Stromal cell of bone marrow (primary cell): ENCODE data around the gene STPG2.

Experiments used
- DNase-seq: peaks from one replicate; pipeline ENCODE4 v3.0.0-alpha.2; 2012; ENCODE audit warnings: low read depth

Gene STPG2

DNA sequence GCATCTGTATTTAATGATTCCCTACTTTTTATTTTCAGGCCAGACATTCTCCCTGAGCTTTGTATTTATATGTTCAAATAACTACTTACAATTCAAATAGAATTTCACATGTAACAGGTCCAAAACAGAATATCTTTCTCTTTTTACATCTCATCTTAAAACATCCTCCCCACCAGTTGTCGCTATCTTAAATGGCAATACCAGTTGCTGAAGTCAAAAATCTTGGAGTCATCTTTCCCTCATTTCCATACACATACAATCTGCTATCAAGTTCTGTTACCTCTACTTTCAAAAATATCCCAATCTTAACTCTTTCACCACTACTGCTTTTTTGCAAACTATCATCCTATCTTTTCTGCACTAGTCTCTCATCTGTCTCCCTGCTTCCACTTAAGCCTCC, 330.5 kb downstream of the STPG2 start:
- DNase-seq, result no peak

DNA sequence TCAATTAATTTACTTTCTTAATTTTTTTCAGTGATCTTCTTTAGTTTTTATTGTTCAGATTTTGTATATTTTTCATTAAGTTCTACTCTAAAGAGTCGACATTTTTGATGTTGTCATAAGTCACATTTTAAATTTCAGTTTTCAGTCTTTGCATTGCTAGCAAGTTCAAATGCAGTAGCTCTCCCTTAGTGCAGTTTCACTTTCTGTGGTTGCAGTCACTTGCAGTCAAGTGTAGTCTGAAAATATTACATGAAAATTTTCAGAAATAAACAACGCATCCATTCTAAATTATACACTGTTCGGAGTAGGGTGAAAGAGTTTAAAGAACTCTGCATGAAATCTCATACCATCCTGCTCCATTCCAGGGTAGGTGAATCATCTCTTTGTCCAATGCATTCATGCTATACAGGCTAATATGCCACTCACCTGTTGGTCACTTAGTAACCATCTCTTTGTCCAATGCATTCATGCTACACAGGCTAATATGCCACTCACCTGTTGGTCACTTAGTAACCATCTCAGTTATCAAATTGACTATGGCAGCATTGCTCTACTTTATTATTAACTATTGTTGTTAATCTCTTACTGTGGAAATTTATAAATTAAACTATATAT, 356.9 kb downstream of the STPG2 start:
- no peak for DNase-seq

DNA sequence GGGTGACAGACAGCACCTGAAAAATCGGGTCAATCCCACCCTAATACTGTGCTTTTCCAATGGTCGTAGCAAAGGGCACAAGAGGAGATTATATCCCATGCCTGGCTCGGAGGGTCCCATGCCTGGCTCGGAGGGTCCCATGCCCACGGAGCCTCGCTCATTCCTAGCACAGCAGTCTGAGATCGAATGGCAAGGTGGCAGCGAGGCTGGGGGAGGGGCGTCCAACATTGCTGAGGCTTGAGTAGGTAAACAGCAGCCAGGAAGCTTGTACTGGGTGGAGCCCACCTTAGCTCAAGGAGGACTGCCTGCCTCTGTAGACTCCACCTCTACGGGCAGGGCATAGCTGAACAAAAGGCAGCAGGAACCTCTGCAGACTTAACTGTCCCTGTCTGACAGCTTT, 365.1 kb downstream of the STPG2 start:
- no peak for DNase-seq

DNA sequence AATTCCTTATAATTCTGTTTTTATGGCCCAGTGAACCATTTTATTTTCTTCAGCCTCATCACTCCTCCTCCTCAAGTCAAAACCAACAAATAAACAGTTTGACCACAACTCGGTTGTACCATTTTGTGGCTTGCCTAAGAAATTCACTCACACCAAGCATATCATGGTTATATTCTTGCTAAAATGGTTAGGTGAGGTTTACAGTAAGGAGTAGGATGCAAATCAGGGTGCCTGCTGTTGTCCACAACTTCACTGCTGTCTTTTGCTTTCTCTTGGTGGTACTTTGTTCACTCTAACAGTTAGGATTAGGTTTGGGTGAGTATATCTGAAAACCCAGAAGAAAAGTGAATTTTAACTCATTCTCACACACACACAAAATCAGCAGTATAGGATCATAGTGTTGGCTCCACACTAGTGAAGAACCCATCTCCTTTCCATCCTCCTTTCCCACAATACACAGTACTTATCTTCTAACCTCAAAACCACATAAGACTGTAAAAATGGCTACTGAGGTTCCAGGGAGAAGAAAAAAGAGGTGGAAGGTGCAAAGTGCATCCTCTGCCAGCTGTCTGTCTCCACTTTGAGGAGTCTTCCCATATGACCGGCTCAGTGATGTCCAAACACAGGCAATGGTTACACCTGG, 368.8 kb downstream of the STPG2 start:
- no peak for DNase-seq

DNA sequence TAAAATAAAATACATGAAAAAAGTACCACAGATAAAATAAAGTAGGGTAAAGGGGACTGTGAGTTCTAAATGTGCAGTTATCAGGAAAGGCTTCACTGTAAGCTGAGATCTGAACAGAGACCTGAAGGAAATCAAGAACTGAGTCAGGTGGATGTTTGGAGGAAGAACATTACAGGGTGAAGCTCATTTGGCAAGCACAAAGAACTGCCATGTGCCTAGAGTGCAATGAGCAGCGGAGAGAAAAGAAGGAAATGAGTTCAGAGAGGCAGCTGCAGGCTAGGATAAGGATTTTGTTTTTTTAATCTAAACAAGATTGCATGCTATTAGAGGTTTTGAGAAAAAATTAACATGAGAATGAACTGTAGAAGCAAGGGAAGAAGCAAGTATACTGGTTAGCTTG, 373.1 kb downstream of the STPG2 start:
- DNase-seq, result no peak

DNA sequence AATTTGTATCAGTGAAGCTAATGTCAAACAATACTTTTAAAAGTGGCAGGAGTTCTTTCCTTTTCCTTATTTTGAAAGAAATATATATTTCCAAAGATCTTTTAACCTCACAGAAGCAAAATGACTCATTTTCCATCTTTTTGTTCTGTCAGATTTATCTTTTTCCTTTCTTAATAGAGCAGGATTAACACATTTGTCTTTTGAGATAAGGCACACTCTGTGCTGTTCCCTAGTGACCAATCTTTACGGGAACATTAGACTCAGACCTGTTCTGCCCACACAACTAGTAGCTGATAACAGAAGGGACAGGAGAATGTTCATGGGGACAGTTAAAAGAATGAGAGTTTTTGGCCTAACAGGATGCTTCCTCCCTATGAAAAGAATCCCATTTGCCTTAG, 381.2 kb downstream of the STPG2 start:
- DNase-seq, result no peak

DNA sequence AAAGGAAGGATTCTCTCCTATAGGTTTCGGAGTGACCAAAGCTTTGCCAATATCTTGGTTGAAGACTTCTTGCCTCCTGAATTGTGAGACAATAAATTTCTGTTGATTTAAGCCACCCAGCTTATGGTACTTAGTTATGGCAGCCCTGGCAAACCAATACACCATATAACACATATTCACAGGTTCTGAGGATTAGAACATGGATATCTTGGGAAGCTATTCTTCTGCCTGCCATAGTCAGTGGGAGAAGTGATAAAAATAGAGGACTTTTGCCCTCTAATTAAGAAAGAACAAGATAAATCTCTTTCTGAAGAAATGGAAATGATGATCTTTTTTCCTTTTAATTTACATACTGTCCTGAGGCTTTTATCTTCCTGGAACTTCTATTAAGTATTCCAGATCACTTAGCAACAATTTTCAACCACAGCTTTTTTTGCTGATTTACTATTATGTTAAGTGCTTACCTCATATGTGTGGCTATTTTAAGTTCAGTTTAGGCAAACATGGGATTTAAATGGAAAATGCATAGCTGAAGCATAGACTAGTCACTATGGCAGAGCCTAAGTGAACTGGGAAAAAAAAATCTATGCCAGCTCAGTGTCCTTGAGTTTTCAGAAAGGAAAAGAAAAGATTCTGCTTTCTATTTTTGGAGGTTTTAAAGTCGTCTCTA, 381.7 kb downstream of the STPG2 start:
- no peak for DNase-seq

DNA sequence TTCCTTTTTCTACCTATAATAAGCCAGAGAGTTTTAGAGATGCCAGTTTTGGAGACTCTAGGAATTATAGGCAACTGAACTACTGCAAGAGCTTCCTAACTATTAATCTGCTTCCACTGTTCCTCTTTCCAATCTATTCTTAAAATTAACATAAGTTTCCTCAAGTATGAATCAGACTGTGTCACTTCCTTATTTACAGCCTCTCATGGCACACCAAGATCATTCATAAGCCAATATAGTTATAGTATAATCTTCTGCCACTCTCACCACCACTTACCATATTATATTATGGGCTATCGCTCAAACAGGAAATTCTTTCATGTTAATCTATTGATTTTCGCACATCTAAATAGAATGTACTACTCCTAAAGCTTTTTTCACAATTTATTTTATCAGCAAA, 383.5 kb downstream of the STPG2 start:
- DNase-seq, result no peak

DNA sequence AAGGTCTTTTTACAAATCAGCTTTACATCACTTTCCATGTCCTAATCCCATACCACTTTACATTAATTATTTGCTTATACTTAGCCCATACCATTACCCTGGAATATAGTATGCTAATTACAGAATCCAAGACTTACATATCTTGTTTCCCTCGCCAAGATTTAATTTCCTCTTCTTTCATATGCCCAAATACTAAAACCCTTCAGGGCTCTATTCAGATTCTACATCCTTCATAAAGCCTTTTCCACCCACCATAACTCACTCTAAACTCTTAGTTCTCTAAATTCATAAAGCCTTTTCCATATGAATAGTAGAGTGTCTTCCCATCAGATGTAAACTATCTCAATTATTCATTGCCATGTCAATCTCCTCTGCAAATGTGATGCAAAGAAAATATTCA, 390.7 kb downstream of the STPG2 start:
- no peak for DNase-seq

DNA sequence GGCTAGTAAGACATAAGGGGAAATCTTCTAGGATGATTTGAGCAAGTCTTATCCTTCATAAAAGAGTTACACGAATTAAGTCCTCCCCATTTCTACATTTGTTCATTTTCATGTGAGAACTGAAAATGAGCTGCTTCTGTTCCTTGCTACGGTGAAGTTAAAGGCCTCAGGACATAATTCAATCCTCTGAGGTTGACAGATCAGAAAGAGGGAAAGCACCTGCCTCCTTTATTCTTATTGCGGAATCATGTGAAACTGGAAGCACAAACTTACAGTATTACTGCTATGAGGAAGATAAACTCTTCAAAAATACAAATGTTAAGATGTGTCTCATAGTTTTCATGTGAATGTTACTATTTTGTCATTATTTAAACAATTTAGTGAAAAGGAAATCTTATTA, 395.3 kb downstream of the STPG2 start:
- no peak for DNase-seq

DNA sequence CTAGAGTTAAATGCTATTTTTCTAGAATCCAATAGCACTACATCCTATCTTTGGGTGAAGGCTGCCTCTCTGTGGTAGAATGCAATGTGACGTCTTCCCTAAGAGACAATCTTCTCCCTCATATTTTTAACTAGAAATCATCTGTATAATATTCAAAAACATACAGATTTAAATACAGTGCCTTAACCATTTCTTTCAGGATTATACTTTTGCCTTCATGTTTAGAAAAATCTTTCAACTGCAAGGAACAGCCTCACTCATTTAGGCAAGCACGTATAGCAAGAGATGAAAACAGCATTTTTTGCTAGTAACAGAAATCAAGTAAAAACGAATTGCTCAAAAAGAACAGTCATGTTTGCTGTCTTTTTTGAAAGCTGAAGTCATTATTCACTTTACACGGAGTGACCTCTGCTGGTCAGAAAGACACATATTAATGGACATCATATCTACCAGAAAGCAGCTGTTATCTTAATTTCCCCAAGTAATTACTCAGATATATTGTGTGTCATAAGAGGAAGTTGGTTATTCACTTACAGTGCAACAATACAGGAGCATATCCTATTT, 422.3 kb downstream of the STPG2 start:
- peak; percentile 1 for DNase-seq

DNA sequence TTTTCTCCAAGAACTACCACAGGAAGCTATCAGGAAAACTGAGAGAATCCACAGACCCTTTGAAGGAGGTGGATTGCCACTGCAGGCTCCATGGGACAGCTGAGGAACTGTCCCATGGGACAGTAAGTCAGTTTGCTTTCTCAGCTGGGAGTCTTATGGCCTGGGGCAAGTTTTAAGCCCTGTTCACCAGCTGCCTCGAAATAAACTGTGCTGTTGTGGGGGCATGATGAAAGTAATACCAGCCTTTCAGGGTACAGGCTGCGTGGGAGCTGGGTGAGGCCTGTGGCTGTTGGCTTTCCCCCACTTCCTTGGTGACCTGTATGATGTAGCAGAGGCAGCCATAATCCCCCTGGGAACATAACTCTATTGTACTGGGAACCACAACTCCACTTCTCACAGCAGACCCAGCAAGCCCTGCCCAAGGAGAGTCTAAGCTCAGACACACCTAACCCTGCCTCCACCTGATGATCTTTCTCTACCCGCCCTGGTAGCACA, 452.1 kb downstream of the STPG2 start:
- no peak for DNase-seq

DNA sequence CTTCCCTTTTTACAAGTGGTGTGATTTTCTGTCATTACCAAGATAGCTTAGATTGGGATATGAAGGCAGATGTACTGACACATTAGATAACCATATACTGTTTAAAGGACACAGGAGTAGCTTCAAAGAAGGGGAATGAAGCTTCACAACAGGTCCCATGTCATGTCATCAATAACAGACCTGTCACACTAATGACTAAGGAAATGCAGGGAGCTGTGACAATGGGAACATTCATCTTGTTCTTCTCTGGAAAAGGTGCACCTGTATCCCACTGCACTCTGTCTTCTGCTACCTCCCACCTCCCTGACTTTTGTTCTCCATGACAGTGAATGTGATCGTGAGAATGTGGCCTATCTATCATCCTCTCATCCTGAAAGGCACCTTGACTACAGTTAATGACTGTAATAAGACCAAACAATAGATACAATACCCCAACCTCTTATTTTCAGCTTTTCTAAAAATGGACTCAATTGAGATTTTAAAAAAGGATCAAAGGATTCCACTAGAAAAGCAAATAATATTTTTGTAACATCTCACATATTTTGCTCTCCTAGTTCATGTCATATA, 472.5 kb downstream of the STPG2 start:
- DNase-seq, result no peak

DNA sequence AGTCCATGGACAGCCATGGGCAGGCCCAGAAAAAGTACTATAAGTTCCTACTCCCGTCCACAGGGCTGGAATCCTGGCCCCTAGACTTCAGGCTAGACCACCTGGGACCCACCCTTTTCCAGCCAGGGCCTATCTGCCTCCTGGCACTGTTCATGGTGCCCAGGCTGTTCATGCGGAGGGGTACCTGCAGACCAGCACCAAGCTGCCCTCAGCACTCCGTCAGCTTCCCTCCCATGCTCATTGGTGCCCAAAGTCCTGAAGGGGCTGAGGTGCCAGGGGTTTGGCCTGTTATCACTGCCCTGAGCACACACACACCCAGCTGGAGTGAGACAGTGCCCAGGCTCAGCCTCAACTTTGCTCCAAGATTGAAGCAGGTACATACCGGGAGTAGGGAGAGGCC, 477.7 kb downstream of the STPG2 start:
- no peak for DNase-seq

DNA sequence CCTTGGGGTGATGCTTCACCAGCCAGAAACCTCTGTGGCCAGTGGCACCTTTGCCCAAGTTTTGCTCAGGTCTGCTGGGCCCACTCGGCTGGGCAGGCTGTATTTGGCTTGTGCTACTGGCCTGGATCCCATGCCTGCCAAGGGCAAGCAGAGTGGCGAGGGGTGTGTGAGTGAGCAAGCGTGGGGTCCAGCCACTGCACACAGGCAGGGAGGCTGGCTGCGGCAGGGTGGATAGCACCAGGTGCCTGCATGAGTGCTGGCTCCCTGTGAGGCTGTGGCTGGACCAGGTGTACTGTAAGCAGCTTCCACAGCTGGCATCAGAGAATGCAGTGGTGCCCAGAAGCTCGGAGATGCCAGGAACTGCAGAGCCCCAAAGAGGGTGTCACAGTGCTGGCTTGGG, 478.5 kb downstream of the STPG2 start:
- DNase-seq, result no peak

DNA sequence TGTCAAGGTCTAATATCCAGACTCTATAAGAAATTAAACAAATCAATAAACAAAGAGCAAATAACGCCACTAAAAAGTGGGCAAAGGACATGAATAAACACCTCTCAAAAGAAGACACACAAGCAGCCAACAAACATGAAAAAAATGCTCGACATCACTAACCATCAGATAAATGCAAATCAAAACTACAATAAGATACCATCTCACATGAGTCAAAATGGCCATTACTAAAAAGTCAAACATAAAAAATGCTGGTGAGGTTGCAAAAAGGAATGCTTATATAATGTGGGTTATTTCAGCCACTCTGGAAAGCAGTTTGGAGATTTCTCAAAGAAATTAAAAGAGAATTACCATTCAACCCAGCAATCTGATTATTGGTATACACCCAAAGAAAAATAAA, 481.1 kb downstream of the STPG2 start:
- no peak for DNase-seq

DNA sequence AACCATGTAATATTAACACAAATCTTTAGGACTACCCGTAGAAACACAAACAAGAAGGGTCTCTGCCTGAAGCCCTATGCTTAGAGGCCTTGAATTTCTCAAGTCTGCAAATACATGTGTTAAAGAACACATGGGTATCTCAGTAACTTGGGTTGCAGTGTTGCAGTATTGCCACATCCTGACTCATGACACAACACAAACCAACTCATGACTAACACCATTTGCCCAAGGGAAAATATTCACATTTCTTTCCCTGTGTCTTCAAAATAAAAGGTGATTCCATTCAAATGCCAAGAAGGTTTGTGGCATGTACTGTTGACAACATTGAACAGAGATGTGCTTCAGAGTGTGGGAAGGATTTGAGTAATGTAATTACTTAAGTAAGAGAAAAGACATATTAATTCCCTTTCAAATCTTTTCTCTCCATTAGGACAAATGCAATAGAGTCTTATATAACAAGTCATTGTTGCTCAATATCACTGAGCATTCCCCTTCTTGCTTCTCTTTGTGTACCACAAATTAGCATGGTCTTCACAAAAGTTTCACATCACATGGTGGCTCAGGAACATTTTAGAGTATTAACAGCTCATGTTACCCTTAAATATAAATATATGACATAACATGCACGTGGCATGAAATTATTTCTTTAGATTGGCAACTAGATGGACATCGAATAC, 487.1 kb downstream of the STPG2 start:
- DNase-seq, result peak; percentile 16

DNA sequence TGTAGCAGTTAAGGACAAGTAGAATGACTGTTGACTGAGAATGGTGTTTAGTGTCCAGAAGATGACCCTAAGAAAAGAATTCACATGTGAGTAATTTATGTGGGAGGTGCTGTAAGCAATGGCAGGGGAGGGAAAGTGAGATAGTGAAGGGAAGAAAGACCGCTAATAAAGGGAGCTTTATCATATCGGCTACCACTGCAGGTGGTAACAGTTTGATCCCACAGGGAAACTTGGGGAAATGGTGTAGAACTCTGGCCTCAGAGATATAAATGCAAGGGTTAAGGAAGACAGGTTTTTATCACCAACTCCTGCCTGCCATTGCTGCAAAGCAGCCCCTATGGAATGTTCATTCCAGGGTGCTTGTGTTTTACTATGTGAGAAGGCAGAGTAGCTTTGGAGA, 489.6 kb downstream of the STPG2 start:
- no peak for DNase-seq

DNA sequence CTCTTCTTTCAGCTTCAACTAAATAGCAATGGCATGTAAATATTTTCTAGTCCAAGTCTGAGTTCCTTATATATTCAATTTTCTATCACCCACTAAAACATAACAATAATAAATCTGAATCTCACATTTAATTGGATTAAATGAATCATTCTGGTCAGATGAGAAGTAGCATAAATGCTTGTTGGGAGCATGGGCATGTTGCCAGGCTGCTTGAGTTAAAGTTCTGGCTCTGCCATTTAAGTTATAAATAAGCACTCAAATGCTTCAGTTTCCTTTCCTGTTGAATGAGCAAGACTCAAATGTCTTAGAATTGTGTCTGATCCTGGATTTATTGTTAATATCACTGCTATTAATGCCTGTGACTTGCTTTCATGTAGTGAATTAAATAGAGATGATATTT, 496.3 kb downstream of the STPG2 start:
- no peak for DNase-seq

DNA sequence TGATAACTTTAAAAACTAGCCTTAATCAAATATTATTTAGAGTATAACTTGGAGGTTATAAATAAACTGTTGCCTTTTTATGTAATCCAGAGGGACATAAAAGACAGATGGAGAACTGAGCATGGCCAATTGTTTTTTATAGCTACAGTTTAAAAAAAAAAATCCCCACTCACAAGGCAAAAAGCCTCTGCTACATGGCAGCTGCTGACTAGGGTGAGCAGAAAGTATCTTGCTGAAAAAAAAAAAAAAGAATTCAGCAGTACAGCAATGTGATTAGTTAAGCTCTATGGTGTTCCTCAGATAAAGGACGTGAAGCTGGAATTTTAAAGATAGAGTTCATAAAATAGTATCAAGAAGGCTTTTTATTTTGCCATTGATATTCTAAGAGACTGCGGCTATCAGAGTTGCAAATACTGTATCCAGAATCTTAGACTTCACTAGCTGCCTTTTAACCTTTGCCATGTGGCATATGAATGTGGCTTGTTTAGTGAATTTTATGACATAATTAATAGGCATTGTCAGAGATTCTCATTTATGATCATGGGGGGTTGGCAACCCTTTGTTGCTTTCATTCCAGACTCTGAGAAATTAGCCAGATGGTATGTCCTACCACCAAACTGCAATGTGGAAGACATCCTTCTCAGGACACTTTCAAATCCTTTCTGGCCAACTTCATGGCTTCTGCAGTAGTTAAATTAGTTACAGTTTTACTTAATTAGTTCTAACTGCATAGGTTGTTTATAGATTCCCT, 498.0 kb downstream of the STPG2 start:
- no peak for DNase-seq

DNA sequence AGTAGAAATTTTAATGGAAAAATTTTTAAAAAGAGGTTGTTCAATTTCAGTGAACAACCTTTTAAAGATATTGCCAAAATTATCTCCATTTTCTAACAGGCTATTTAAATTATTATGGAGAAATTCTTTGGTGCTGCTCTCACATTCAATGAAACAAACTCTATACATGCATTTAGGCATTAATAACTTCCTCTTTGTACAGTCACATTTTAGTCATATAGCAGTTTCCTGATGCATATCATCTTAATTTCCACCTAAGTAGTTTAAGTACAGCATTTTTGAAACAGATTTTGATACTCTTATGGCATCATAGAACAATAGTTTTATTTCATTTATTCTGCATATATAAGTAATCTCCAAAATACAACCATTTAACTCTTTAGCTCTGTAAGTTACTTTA, 500.1 kb downstream of the STPG2 start:
- DNase-seq, result no peak

DNA sequence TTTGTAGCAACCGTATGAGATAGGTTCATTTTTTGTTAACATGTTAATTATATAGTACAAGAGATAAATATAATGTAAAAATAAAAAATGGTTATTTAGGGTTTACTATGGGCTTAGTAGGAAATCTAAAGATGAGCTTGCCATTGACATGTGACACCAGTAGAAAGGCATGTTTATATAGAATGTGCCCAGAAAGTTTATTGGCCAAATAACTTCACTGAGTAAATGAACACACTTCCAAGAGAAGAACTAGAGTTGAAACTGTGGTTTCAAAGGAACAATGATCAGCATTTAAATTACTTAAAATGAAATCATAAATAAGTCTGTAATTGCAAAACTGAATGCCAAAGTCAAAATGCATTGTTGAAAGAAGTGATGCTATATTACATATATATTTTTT, 503.3 kb downstream of the STPG2 start:
- DNase-seq, result no peak
